Mesothelial cell of epicardium (in vitro differentiated cells): ENCODE data around the gene CREG1. TPM values are rescaled to one million over a fixed set of nuclear protein-coding genes. Genes with fewer than 3 reads are reported as not detected.

Experiments used
- DNase-seq, 2 experiments: peaks; one replicate each; pipeline ENCODE4 v3.0.0; 2021; ENCODE audit warnings: low spot score in 2 of 2; ENCODE audit not compliant: unreplicated experiment in 2 of 2
- H3K27ac Mint-ChIP-seq: 2 replicates; pipeline ENCODE4 v1.8.0; 2021; ENCODE audit warnings: mixed read lengths
- H3K27me3 Mint-ChIP-seq: 2 replicates; pipeline ENCODE4 v1.8.0; 2021; ENCODE audit warnings: low read depth, mixed read lengths
- H3K36me3 Mint-ChIP-seq: 2 replicates; pipeline ENCODE4 v1.8.0; 2021; ENCODE audit warnings: mixed read lengths
- H3K4me1 Mint-ChIP-seq: 2 replicates; pipeline ENCODE4 v1.8.0; 2021; ENCODE audit warnings: mixed read lengths
- H3K4me3 Mint-ChIP-seq: 2 replicates; pipeline ENCODE4 v1.8.0; 2021; ENCODE audit warnings: mild to moderate bottlenecking, moderate library complexity, mixed read lengths
- H3K9me3 Mint-ChIP-seq: 2 replicates; pipeline ENCODE4 v1.8.0; 2021; ENCODE audit warnings: mixed read lengths
- total RNA-seq: library from RNA; stranded (reverse); gene quantifications from 3 replicates; pipeline ENCODE4 v1.2.1, GENCODE V29; 2021
- TF ChIP-seq, protein P1 (sequence below): fragments of 200-600 bp; sonication (generic); IDR thresholded peaks from one replicate; pipeline ENCODE4 v1.5.0; 2021; ENCODE audit warnings: antibody characterized with exemption; ENCODE audit not compliant: unreplicated experiment

CREG1 gene
- total RNA-seq, 1 donor from 2014 or later = 41.7 TPM

- Mint-ChIP-seq H3K27ac (no peak overlapping the region), H3K4me1 (no peaks in the 10 kb centered on the region), H3K4me3 (no peak overlapping the region), H3K27me3 (peaks cover 11% of the 10 kb centered on the region), H3K9me3 (no peaks in the 10 kb centered on the region), H3K36me3 (no peaks in the 10 kb centered on the region)
- TF ChIP-seq, protein P1, sequence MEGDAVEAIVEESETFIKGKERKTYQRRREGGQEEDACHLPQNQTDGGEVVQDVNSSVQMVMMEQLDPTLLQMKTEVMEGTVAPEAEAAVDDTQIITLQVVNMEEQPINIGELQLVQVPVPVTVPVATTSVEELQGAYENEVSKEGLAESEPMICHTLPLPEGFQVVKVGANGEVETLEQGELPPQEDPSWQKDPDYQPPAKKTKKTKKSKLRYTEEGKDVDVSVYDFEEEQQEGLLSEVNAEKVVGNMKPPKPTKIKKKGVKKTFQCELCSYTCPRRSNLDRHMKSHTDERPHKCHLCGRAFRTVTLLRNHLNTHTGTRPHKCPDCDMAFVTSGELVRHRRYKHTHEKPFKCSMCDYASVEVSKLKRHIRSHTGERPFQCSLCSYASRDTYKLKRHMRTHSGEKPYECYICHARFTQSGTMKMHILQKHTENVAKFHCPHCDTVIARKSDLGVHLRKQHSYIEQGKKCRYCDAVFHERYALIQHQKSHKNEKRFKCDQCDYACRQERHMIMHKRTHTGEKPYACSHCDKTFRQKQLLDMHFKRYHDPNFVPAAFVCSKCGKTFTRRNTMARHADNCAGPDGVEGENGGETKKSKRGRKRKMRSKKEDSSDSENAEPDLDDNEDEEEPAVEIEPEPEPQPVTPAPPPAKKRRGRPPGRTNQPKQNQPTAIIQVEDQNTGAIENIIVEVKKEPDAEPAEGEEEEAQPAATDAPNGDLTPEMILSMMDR = no peak
- DNase-seq = no peak
These were observed 41.4 kb downstream of the CREG1 start for GRCh38 chr1:167512046-167512654.

- Mint-ChIP-seq H3K9me3 (no peaks in the 10 kb centered on the region), H3K4me1 (no peaks in the 10 kb centered on the region), H3K36me3 (no peaks in the 10 kb centered on the region), H3K27me3 (peaks cover 11% of the 10 kb centered on the region), H3K4me3 (no peak overlapping the region), H3K27ac (no peak overlapping the region)
- TF ChIP-seq, protein P1 = no peak
- DNase-seq = no peak
These were observed 42.1 kb downstream of the CREG1 start for GRCh38 chr1:167511374-167511986.

GRCh38 chr1:167510881-167511280 is 42.7 kb downstream of the CREG1 start:
- Mint-ChIP-seq H3K4me3 (no peak overlapping the region), H3K27me3 (peaks cover 11% of the 10 kb centered on the region), H3K4me1 (no peaks in the 10 kb centered on the region), H3K36me3 (no peaks in the 10 kb centered on the region), H3K27ac (no peak overlapping the region), H3K9me3 (no peaks in the 10 kb centered on the region)
- TF ChIP-seq, protein P1 = no peak
- DNase-seq = no peak

DNA sequence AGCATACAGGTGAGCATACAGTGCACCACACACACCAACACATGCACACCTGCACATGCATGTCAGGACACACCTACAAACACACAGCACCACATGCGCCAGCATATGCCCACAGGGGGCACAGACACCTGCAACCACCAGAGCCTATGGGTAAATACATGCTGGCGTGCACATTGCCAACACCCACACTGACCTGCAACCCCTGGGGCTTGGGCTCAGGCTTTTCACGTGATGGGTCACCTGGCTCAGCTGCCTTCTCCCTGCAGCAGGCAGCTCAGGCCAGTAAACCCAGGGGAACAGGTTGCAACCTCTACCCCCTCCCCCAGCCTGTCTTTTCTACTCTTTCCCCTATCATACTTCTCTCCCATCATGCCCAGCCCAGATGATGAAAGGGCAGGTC is 43.3 kb downstream of the CREG1 start:
- no peaks in the 10 kb centered on the region for H3K4me1 Mint-ChIP-seq
- TF ChIP-seq, protein P1 = no peak
- no peaks in the 10 kb centered on the region for H3K9me3 Mint-ChIP-seq
- H3K27ac Mint-ChIP-seq = no peak overlapping the region
- no peaks in the 10 kb centered on the region for H3K36me3 Mint-ChIP-seq
- peaks cover 11% of the 10 kb centered on the region for H3K27me3 Mint-ChIP-seq
- no peak for DNase-seq
- no peak overlapping the region for H3K4me3 Mint-ChIP-seq

- Mint-ChIP-seq H3K9me3 (no peaks in the 10 kb centered on the region), H3K27me3 (peaks cover 12% of the 10 kb centered on the region), H3K36me3 (no peaks in the 10 kb centered on the region), H3K27ac (no peak overlapping the region), H3K4me3 (no peak overlapping the region), H3K4me1 (no peaks in the 10 kb centered on the region)
- TF ChIP-seq, protein P1 = no peak
- DNase-seq = no peak
These were observed 44.0 kb downstream of the CREG1 start for GRCh38 chr1:167509587-167509986.
